Neutrophil (primary cell): ENCODE results near the gene FBXO21.

Experiments used
- H3K27ac ChIP-seq: fragments of 200-600 bp; sonication (generic); 2 replicates; pipeline ENCODE4 v1.5.1; 2016; ENCODE audit warnings: mild to moderate bottlenecking, moderate library complexity
- H3K27me3 ChIP-seq: fragments of 200-600 bp; sonication (generic); 2 replicates; pipeline ENCODE4 v1.6.0; 2016; ENCODE audit warnings: mild to moderate bottlenecking
- H3K36me3 ChIP-seq: fragments of 200-600 bp; sonication (generic); 2 replicates; pipeline ENCODE4 v1.5.1; 2017
- H3K4me1 ChIP-seq, 2 experiments: fragments of 200-600 bp in 1 of 2; sonication (generic) in 1 of 2; 1 replicate in 1 of 2; 2 replicates in 1 of 2; pipeline versions ENCODE4 v1.5.1 to v1.6.1; 2013 to 2016; ENCODE audit warnings: low read depth in 1 of 2, low read length in 1 of 2, mild to moderate bottlenecking in 1 of 2, moderate library complexity in 1 of 2; ENCODE audit not compliant: control insufficient read depth in 1 of 2, insufficient read depth in 1 of 2
- H3K4me3 ChIP-seq, 2 experiments: fragments of 200-600 bp in 1 of 2; sonication (generic) in 1 of 2; 1 replicate in 1 of 2; 2 replicates in 1 of 2; pipeline ENCODE4 v1.5.1; 2013 to 2016; ENCODE audit warnings: low read depth in 1 of 2, low read length in 1 of 2, mild to moderate bottlenecking in 1 of 2, moderate library complexity in 1 of 2
- H3K9me3 ChIP-seq: fragments of 200-600 bp; sonication (generic); 2 replicates; pipeline ENCODE4 v1.5.1; 2016
- TF ChIP-seq, protein P1 (sequence below): fragments of 200-600 bp; sonication (generic); IDR thresholded peaks from 2 replicates; pipeline ENCODE4 v1.5.1; 2016; ENCODE audit warnings: antibody characterized with exemption

The FBXO21 gene

DNA sequence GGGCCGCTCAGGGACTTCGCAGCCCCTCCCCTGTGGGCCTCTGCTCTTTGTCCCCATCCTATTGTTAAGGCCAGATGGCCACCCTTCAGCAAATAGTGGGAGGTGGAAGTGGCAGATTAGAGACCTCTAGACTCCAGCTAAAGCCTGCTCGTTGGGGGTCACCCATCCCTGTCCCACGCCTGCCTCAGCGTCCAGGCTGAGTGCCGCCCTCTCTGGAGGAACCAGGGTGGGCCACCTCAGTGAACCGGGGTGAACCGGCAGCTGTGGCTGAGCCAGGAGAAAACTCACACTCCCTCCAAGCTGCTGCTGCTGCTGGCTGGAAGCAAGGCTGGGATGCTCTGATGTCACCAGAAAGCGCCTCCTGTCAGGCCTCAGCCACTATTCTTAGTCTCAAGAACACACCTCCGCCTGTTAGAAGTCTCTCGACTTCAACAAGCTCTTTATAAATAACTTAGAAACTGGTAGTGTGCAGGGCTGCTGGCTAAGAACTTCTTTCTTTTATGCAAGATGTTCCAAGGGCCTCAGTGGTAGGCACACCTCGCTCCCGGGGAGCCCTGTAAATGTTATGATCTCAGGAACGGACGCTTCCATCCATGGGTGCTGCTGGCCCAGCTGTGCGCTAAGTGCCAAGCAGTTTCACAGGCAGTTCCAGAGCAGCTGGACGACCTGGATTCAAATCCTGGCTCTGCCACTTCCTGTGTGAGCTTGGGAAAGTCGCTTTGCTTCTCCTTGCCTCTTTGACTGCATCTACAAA lies 71.3 kb downstream of the FBXO21 start:
- no peaks in the 10 kb centered on the region for H3K36me3 ChIP-seq
- TF ChIP-seq, protein P1, sequence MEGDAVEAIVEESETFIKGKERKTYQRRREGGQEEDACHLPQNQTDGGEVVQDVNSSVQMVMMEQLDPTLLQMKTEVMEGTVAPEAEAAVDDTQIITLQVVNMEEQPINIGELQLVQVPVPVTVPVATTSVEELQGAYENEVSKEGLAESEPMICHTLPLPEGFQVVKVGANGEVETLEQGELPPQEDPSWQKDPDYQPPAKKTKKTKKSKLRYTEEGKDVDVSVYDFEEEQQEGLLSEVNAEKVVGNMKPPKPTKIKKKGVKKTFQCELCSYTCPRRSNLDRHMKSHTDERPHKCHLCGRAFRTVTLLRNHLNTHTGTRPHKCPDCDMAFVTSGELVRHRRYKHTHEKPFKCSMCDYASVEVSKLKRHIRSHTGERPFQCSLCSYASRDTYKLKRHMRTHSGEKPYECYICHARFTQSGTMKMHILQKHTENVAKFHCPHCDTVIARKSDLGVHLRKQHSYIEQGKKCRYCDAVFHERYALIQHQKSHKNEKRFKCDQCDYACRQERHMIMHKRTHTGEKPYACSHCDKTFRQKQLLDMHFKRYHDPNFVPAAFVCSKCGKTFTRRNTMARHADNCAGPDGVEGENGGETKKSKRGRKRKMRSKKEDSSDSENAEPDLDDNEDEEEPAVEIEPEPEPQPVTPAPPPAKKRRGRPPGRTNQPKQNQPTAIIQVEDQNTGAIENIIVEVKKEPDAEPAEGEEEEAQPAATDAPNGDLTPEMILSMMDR = no peak
- no peak overlapping the region for H3K4me3 ChIP-seq
- H3K9me3 ChIP-seq = no peaks in the 10 kb centered on the region
- H3K27ac ChIP-seq = no peak overlapping the region
- no peaks in the 10 kb centered on the region for H3K27me3 ChIP-seq
- H3K4me1 ChIP-seq = peaks cover 4 to 5% of the 10 kb centered on the region in 2 experiments

DNA sequence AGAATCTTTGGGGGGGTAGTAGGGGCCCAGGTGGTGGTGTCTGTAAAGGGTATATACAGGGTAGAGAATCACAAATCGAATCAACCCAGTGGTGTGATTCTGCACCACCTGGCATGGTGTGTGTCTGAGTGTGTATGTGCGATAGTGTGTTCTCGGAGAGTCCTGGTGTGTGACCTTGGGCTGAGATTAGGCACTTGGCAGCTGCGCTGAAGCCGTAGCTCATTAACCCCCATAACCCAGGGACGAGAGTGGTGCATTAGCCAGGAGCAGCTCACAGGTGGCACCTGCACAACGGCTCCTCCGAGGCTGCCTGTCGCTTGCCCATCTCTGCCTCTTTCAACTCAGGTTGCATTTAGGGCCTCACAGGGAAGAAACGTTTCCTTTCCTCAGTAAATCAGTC lies 75.5 kb downstream of the FBXO21 start:
- Histone ChIP-seq H3K27me3 (peaks cover 21% of the 10 kb centered on the region), H3K4me1 (peaks cover 11 to 15% of the 10 kb centered on the region in 2 experiments), H3K4me3 (no peak overlapping the region), H3K36me3 (no peaks in the 10 kb centered on the region), H3K27ac (no peak overlapping the region), H3K9me3 (no peaks in the 10 kb centered on the region)
- TF ChIP-seq, protein P1 = no peak

DNA sequence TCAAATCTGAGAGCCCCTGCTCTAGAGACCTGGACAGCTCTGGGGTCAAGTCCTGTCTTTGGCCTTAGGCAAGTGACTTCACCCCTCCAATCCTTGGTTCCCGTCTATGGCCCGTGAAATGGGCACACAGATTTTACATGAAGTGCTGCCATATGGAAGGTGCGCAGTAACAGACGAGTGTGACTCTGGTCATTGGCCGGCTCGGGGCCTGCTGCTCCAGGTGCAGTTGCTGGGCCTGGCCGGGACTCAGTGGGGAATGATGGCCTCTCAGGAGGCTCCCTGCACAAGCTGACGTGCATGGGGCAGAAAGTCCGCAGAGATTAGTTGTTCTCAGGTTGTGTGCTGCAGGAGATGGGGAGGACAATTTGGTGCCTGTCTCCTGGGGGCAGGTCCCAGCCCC lies 77.0 kb downstream of the FBXO21 start:
- Histone ChIP-seq H3K4me3 (no peak overlapping the region), H3K27ac (no peak overlapping the region), H3K36me3 (no peaks in the 10 kb centered on the region), H3K27me3 (peaks cover 23% of the 10 kb centered on the region), H3K4me1 (peaks cover 7 to 10% of the 10 kb centered on the region in 2 experiments), H3K9me3 (no peaks in the 10 kb centered on the region)
- TF ChIP-seq, protein P1 = no peak

DNA sequence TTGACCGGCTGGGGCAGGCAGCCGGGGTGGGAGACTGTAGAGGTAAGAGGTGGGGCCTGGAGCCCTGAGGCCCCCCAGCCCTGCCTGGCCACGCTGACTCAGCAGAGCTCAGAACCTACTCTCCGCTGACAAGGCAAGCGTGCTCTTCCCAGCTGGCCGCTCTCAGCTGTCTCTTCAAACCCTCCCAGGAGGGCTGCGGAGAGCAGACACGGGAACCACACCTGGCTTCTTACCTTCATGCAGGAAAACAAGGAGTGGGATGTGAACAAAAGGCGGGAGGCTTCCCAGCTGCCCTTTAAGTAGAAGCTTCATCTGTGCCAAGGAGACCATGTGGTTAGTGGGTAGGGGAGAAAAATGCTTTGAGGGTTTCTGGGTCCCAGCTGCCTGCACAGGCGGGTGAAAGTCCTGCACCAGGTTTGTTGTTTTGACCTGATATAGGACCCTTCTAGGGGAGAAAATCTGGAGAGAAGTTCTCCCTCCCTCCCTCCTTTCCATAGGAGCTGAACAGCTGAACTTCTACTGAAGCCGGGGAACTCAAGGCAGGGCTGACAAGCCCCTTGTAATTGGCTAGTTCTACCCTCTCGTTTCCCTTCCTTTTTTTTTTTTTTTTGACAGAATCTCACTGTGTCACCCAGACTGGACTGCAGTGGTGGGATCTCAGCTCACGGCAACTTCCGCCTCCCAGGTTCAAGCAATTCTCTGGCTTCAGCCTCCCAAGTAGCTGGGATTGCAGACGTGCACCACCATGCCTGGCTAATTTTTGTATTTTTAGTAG lies 78.3 kb downstream of the FBXO21 start:
- peaks cover 7 to 10% of the 10 kb centered on the region in 2 experiments for H3K4me1 ChIP-seq
- TF ChIP-seq, protein P1 = no peak
- H3K27ac ChIP-seq = no peak overlapping the region
- H3K36me3 ChIP-seq = no peaks in the 10 kb centered on the region
- no peaks in the 10 kb centered on the region for H3K9me3 ChIP-seq
- peaks cover 35% of the 10 kb centered on the region for H3K27me3 ChIP-seq
- H3K4me3 ChIP-seq = no peak overlapping the region

DNA sequence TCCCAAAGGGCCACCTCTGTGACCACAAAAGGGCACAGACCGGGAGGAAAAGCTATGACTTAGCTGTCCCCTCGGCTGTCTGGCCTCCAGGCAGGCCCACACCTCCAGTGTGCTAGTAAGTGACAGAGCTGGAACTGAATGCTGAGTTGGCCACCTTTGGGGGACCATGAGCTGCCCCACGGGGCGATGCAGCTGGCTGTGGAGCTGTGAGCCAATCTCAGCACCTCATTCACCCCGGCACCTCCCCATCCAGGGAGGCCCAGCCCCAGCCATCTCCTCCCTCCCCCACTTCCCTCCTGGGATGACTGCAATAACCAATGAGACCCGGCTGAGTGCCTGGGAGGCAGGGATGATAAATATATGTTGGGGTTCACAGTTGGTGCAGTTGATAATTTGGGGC lies 78.9 kb downstream of the FBXO21 start:
- Histone ChIP-seq H3K27me3 (peaks cover 41% of the 10 kb centered on the region), H3K4me3 (no peak overlapping the region), H3K9me3 (no peaks in the 10 kb centered on the region), H3K36me3 (no peaks in the 10 kb centered on the region), H3K27ac (no peak overlapping the region), H3K4me1 (peaks cover 8 to 13% of the 10 kb centered on the region in 2 experiments)
- TF ChIP-seq, protein P1 = no peak
